Heart left ventricle (tissue), 13 donors: ENCODE data around the gene CBX5.

ENCODE experiments used
- CTCF ChIP-seq, 12 donors: fragments of 200-600 bp; sonication (generic) in 4 of 12; IDR thresholded peaks; one replicate each; pipeline versions ENCODE4 v1.5.0 to v1.8.0; 2018 to 2022; ENCODE audit warnings: antibody characterized with exemption in 12 of 12, mild to moderate bottlenecking in 5 of 12
- POLR2A ChIP-seq, 2 donors: fragments of 450-650 bp; IDR thresholded peaks; one replicate each; pipeline ENCODE4 v1.6.1; 2017; ENCODE audit warnings: antibody characterized with exemption in 2 of 2, mild to moderate bottlenecking in 2 of 2, moderate library complexity in 2 of 2
- donor health status: ischemic (EF 13 %, LVEDD 7.1; RV severe dilation, severe dysfunction).
- donor health status: DM: no; HTN: yes; CAD: no.
- donor health status: DM: no; HTN: no; CAD: no.
- donor health status: ischemic (EF 25% LVEDD 6.9; RV normal size, moderate dysfunction).
- donor health status: ischemic (EF 25% LVEDD 5.7; RV mildly dilated, moderate dysfunction).
- donor health status: ischemic (EF 35%, LVEDD 5.7; RV mildly dilated, moderate dysfunction).
- donor health status: nonischemic (EF 11% LVEDD 7.7; RV severe dilation, severe dysfunction).
- donor health status: DM: yes; HTN: yes; CAD: no.
- donor health status: PGD.
- donor health status: ischemic (EF 29% LVEDD 5.4; RV normal size, mild dysfunction).
- donor health status: nonischemic (EF 23%, LVEDD 6.1; RV moderate dilation, normal function).

GRCh38 chr12:54265364-54265812 is 14.5 kb downstream of the CBX5 start:
- no peak for TF ChIP-seq POLR2A (IDR thresholded peaks at IDR 0.05)
- TF ChIP-seq CTCF (IDR thresholded peaks at IDR 0.05): no peak
